Measurements from ENCODE around the gene METAP1D. TPM values are rescaled to one million over a fixed set of nuclear protein-coding genes. Genes with fewer than 3 reads are reported as not detected.

METAP1D gene
- total RNA-seq, 1 experiment from 2014 or later, result 10.4 TPM

- Histone ChIP-seq H3K36me3 (ENCODE audit: control insufficient read depth, insufficient read depth, low read length) (no peaks in the 10 kb centered on the region), H3K4me1 (no peaks in the 10 kb centered on the region), H3K9me3 (no peaks in the 10 kb centered on the region), H3K27me3 (replicated peaks; ENCODE audit: control insufficient read depth, insufficient read depth, low read length) (no peaks in the 10 kb centered on the region), H3K4me3 (ENCODE audit: low read depth, low read length) (no peak overlapping the region)
- TF ChIP-seq CTCF (IDR thresholded peaks at IDR 0.05; ENCODE audit: insufficient read depth in 1 of 2, low read depth in 1 of 2, low read length in 1 of 2, severe bottlenecking in 1 of 2, unreplicated experiment in 1 of 2), result no peak
- Mint-ChIP-seq H3K9me3 (ENCODE audit: unreplicated experiment) (no peaks in the 10 kb centered on the region), H3K27ac (ENCODE audit: unreplicated experiment) (no peak overlapping the region), H3K36me3 (ENCODE audit: insufficient read depth, unreplicated experiment) (no peaks in the 10 kb centered on the region), H3K4me3 (ENCODE audit: unreplicated experiment) (no peak overlapping the region), H3K4me1 (ENCODE audit: low read depth, unreplicated experiment) (no peaks in the 10 kb centered on the region), H3K27me3 (ENCODE audit: insufficient read depth, unreplicated experiment) (no peaks in the 10 kb centered on the region)
- ChIA-PET CTCF (no interaction called here), POLR2A (no interaction called here)
- intact Hi-C loops (cut with micrococcal nuclease; ENCODE audit: unreplicated experiment), result no loop called here
- DNase-seq, result no peak
- no TSS peak for BruUV-seq (replicated peaks)
Observed at GRCh38 chr2:172011812-172012575, 12.2 kb downstream of the METAP1D start.

- Mint-ChIP-seq H3K9me3 (ENCODE audit: unreplicated experiment) (no peaks in the 10 kb centered on the region), H3K4me1 (ENCODE audit: low read depth, unreplicated experiment) (no peaks in the 10 kb centered on the region), H3K27ac (ENCODE audit: unreplicated experiment) (no peak overlapping the region), H3K4me3 (ENCODE audit: unreplicated experiment) (no peak overlapping the region), H3K36me3 (ENCODE audit: insufficient read depth, unreplicated experiment) (no peaks in the 10 kb centered on the region), H3K27me3 (ENCODE audit: insufficient read depth, unreplicated experiment) (no peaks in the 10 kb centered on the region)
- H3K4me3 ChIP-seq (ENCODE audit: low read depth, low read length), result no peak overlapping the region
- no peak for TF ChIP-seq CTCF (IDR thresholded peaks at IDR 0.05; ENCODE audit: insufficient read depth in 1 of 2, low read depth in 1 of 2, low read length in 1 of 2, severe bottlenecking in 1 of 2, unreplicated experiment in 1 of 2)
- ChIA-PET POLR2A (no interaction called here), CTCF (no interaction called here)
- H3K36me3 ChIP-seq (ENCODE audit: control insufficient read depth, insufficient read depth, low read length), result no peaks in the 10 kb centered on the region
- no peaks in the 10 kb centered on the region for H3K27me3 ChIP-seq (replicated peaks; ENCODE audit: control insufficient read depth, insufficient read depth, low read length)
- no TSS peak for BruUV-seq (replicated peaks)
- DNase-seq, result no peak
- H3K4me1 ChIP-seq, result no peaks in the 10 kb centered on the region
- intact Hi-C loops (cut with micrococcal nuclease; ENCODE audit: unreplicated experiment), result no loop called here
- no peaks in the 10 kb centered on the region for H3K9me3 ChIP-seq
Observed at GRCh38 chr2:172012677-172013391, 13.1 kb downstream of the METAP1D start.

- no peaks in the 10 kb centered on the region for H3K4me1 ChIP-seq
- H3K9me3 ChIP-seq, result no peaks in the 10 kb centered on the region
- Mint-ChIP-seq H3K4me1 (ENCODE audit: low read depth, unreplicated experiment) (no peaks in the 10 kb centered on the region), H3K27ac (ENCODE audit: unreplicated experiment) (no peak overlapping the region), H3K4me3 (ENCODE audit: unreplicated experiment) (no peak overlapping the region), H3K9me3 (ENCODE audit: unreplicated experiment) (no peaks in the 10 kb centered on the region), H3K27me3 (ENCODE audit: insufficient read depth, unreplicated experiment) (no peaks in the 10 kb centered on the region), H3K36me3 (ENCODE audit: insufficient read depth, unreplicated experiment) (no peaks in the 10 kb centered on the region)
- intact Hi-C loops (cut with micrococcal nuclease; ENCODE audit: unreplicated experiment), result no loop called here
- no peak overlapping the region for H3K4me3 ChIP-seq (ENCODE audit: low read depth, low read length)
- ChIA-PET CTCF (no interaction called here), POLR2A (no interaction called here)
- TF ChIP-seq CTCF (IDR thresholded peaks at IDR 0.05; ENCODE audit: insufficient read depth in 1 of 2, low read depth in 1 of 2, low read length in 1 of 2, severe bottlenecking in 1 of 2, unreplicated experiment in 1 of 2), result no peak
- no peak for DNase-seq
- H3K36me3 ChIP-seq (ENCODE audit: control insufficient read depth, insufficient read depth, low read length), result no peaks in the 10 kb centered on the region
- no peaks in the 10 kb centered on the region for H3K27me3 ChIP-seq (replicated peaks; ENCODE audit: control insufficient read depth, insufficient read depth, low read length)
- no TSS peak for BruUV-seq (replicated peaks)
Observed at GRCh38 chr2:172013396-172013795, 13.6 kb downstream of the METAP1D start.
